GM19438 (cell line): ENCODE data around the gene SIRT4.
"Not testable (repeated sequence)": the region's sequence is repeated elsewhere in the genome, so short reads cannot be mapped to it uniquely, and the experiment has no call there.

Experiments used
- ATAC-seq: cut with Tn5 transposase; IDR thresholded peaks from one replicate; pipeline ENCODE4 v1.9.1; 2021; ENCODE audit warnings: low read depth; ENCODE audit not compliant: unreplicated experiment

The SIRT4 gene

GRCh38 chr12:120301962-120302815, at the start of gene SIRT4:
SIRT4 (plus strand) TSS chr12:120302321; CDS start chr12:120303562, 1,241 bp downstream.
- peak; percentile 93 for ATAC-seq

- not testable (repeated sequence) for ATAC-seq
Observed at GRCh38 chr12:120253313-120253712, 48.8 kb upstream of the SIRT4 start.

- no peak for ATAC-seq
Observed at GRCh38 chr12:120254809-120255208, 47.3 kb upstream of the SIRT4 start.

- no peak for ATAC-seq
Observed at GRCh38 chr12:120257041-120257821, 44.9 kb upstream of the SIRT4 start.

- no peak for ATAC-seq
Observed at GRCh38 chr12:120258323-120258896, 43.7 kb upstream of the SIRT4 start.

- no peak for ATAC-seq
Observed at GRCh38 chr12:120259418-120260202, 42.5 kb upstream of the SIRT4 start.

GRCh38 chr12:120260607-120261006, 41.5 kb upstream of the SIRT4 start:
- ATAC-seq, result no peak

- no peak for ATAC-seq
Observed at GRCh38 chr12:120261951-120262851, 39.9 kb upstream of the SIRT4 start.

- ATAC-seq, result no peak
Observed at GRCh38 chr12:120262852-120263747, 39.0 kb upstream of the SIRT4 start.

GRCh38 chr12:120263748-120264085, 38.4 kb upstream of the SIRT4 start:
- no peak for ATAC-seq

- ATAC-seq, result no peak
Observed at GRCh38 chr12:120264086-120264903, 37.8 kb upstream of the SIRT4 start.

GRCh38 chr12:120264904-120265472, 37.1 kb upstream of the SIRT4 start:
- no peak for ATAC-seq

GRCh38 chr12:120265473-120266179, 36.5 kb upstream of the SIRT4 start, which contains the start of gene PXN:
PXN (minus strand) TSS chr12:120265730; CDS start chr12:120265629, 101 bp downstream.
- peak; percentile 64 for ATAC-seq

GRCh38 chr12:120266180-120266870, 35.8 kb upstream of the SIRT4 start:
- ATAC-seq, result no peak

GRCh38 chr12:120267736-120268135, 34.4 kb upstream of the SIRT4 start:
- no peak for ATAC-seq

- no peak for ATAC-seq
Observed at GRCh38 chr12:120276734-120277133, 25.4 kb upstream of the SIRT4 start.
